ENCODE data around the gene EFHC2.

EFHC2 gene

DNA sequence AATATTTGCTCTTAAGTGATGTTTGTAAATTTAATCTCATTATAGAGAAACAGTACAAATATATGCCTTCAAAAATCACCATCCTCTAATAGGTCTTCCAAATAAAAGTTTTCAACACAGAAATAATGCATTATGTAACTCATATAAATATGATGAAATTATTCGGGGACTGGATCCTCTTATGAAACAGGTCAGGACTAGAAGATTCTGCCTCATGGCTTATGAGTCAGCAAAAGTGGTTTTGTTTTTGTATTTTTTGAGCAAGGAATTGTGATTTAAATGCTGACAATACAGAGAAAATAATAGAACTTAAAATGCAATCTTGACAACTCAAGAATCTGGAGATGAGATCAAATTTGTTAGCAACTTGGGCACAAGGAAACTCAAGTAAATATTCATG lies 190.6 kb downstream of the EFHC2 start:
- DNase-seq (ENCODE audit: low spot score) = no peak

DNA sequence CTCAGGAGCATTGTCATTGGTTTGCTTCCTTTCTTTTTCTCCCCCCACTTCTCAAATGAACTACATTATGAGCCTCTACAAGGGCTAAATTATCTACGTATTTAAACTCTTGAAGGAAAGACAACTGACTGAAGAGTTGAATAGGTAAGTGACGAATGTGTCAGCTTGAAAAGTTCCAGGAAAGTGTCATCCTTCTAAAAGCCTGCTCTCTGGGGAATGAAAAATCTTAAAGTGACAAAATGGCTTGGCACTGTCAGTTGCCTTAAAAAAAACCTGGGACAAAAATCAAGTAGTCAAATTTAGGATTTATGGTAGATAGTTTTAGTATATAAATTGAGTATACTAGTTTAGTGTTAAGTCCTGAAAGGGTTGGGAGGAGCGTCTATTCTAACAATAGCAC lies 196.3 kb downstream of the EFHC2 start:
- DNase-seq (ENCODE audit: low spot score) = no peak

- no peak for DNase-seq (ENCODE audit: low spot score)
These were observed 199.1 kb downstream of the EFHC2 start for GRCh38 chrX:44144177-44144945.

GRCh38 chrX:44143061-44143602 lies 200.3 kb downstream of the EFHC2 start:
- DNase-seq (ENCODE audit: low spot score) = no peak

- DNase-seq (ENCODE audit: low spot score) = no peak
These were observed 213.3 kb downstream of the EFHC2 start for GRCh38 chrX:44130189-44130588.

GRCh38 chrX:44113337-44113736 lies 230.1 kb downstream of the EFHC2 start:
- DNase-seq (ENCODE audit: low spot score) = no peak

DNA sequence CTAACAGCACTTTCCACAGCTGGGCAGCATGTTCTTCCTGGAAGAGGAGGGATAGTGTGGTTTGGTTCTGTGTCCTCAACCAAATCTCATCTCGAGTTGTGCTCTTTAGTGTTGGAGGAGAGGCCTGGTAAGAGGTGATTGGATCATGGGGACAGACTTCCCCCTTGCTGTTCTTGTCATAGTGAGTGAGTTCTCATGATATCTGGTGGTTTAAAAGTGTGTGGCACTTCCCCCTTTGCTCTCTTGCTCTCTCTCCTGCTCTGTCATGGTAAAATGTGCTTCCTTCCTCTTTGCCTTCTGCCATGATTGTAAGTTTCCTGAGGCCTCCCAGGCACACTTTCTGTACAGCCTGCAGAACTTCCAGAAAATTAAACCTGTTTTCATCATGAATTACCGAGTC lies 236.6 kb downstream of the EFHC2 start:
- DNase-seq (ENCODE audit: low spot score) = no peak

DNA sequence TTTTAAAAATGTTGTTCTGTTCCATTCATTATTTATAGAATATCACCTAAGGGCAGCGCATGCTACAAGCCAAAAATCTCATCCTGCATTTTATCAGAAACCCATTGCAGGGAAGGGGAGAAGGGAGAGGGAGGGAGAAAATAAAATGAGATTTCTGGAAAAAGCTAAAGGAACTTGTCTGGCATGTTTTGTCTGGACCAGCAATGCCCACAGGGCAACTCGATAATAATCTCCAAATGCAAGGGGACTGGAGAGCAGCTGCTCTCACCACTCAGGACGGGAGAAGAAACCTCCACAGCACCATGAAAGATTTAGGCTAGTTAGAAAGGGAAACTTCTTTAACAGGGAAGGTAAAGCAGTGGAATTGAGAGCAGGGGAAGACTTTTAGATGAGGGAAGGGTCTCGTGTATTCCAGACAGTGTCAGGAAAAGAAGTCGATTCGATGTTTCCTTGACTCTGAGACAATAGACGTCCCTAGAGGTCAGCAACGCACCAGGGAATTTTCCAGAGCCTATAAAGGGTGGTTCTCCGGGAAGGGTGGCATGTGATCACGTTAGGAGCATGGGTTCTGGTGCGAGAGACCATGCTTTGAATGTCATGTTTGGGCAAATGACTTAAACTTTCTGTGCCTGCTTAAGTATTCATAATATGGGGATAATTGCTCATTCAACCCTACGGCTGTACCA lies 238.1 kb downstream of the EFHC2 start:
- no peak for DNase-seq (ENCODE audit: low spot score)

DNA sequence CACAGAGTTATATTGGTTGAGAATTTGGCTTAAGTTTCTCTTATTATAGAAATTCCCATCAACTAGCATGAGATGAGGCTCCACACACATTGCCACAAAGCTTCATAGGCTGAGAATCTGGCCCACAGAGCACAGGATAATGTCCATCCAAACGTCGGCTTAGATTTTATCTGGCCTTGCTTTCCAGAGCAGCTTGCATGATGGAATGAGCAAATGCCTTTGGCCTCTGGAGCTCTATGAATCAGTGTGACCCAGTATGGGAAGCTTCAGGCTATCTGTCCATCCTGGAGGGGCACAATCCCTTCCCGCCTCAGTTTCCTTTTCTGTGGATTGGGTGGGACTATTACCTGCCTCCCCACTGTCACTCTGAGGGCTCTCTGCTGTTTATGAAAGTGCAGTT lies 238.8 kb downstream of the EFHC2 start:
- DNase-seq (ENCODE audit: low spot score) = no peak

DNA sequence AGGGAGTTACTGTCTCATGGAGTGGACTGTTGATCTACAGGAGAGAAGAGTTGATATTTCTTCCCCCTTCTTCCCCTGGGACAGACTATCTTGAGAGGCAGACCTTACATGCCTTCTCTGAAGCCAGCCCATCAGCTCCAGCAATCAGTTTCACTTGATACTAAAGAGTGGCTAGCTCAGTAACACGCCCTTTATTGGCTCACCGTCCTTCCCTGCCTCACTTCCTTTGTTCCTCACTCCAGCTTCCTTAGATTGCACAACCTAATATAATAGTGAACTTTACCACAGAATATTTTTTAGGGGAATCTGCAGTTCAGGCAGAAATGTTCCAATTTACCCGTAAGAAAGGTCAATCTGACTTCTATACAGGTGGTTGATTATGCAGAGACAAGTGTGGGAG lies 242.2 kb downstream of the EFHC2 start:
- DNase-seq (ENCODE audit: low spot score) = no peak

- DNase-seq (ENCODE audit: low spot score) = no peak
These were observed 244.1 kb downstream of the EFHC2 start for GRCh38 chrX:44099366-44099765.

Measured in CD4-positive, alpha-beta T cell treated with Interleukin-2 at 100 ng/mL for 4 hours (primary cell).